Tibial artery (tissue), 4 donors: Measurements from ENCODE around the gene BCCIP.

Experiments
- DNase-seq, 2 donors: peaks; one replicate each; pipeline ENCODE4 v3.0.0-alpha.2; 2019
- H3K27ac ChIP-seq, 2 donors: fragments of 200-600 bp; sonication (generic) in 1 of 2; 1 replicate in 1 of 2; 2 replicates in 1 of 2; pipeline ENCODE4 v1.5.1; 2018 to 2019; ENCODE audit warnings: mild to moderate bottlenecking in 1 of 2
- H3K27me3 ChIP-seq, 2 donors: fragments of 200-600 bp; sonication (generic) in 1 of 2; one replicate each; pipeline versions ENCODE4 v1.5.1 to v1.6.0; 2016 to 2019
- H3K36me3 ChIP-seq, 3 donors: fragments of 200-600 bp; sonication (generic) in 2 of 3; one replicate each; pipeline ENCODE4 v1.5.1; 2016 to 2019; ENCODE audit warnings: mild to moderate bottlenecking in 2 of 3
- H3K4me1 ChIP-seq, 4 donors: fragments of 200-600 bp; sonication (generic) in 2 of 4; 1 replicate in 3 of 4; 2 replicates in 1 of 4; pipeline ENCODE4 v1.5.1; 2016 to 2019
- H3K4me3 ChIP-seq, 2 donors: fragments of 200-600 bp; sonication (generic) in 1 of 2; 1 replicate in 1 of 2; 2 replicates in 1 of 2; pipeline ENCODE4 v1.5.1; 2018 to 2019; ENCODE audit warnings: mild to moderate bottlenecking in 2 of 2
- H3K9me3 ChIP-seq, 3 donors: fragments of 200-600 bp; sonication (generic) in 1 of 3; one replicate each; pipeline ENCODE4 v1.5.1; 2016 to 2019
- intact Hi-C: fragments of 100-400 bp; cut with DNase I; formaldehyde crosslinking; loops from one replicate; pipeline ENCODE4 v1.15.0; 2023; ENCODE audit warnings: low total_unique reads
- TF ChIP-seq, protein P1 (sequence below), 2 experiments: fragments of 200-600 bp in 1 of 2; fragments of 450-650 bp in 1 of 2; IDR thresholded peaks; one replicate each; pipeline ENCODE4 v1.5.1; 2017 to 2019; ENCODE audit warnings: antibody characterized with exemption in 2 of 2, mild to moderate bottlenecking in 1 of 2, moderate library complexity in 1 of 2

The BCCIP gene

DNA sequence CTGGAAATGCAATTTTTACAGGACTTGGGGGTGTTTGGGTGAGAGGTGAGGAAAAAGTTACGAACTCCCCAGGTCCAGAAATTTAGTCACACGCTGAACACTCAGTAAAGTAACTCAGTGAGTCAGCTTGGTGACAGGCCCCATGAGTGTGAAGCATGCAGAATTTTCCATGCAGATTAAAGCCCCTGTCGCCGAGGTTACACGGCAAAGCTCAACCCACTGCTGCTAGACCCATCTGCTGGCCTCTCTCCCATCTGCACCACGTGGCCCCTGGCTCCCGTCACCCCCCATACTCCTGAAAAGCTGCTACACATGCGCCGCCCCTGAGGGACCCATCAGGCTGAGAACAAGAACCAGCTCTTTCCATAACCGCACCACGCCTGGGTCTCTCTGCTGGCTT is 40.7 kb upstream of the BCCIP start:
- Histone ChIP-seq H3K27me3 (no peaks in the 10 kb centered on the region), H3K27ac (no peak overlapping the region), H3K36me3 (peaks cover 0 to 13% (median 0%) of the 10 kb centered on the region in 3 donors), H3K4me1 (no peaks in the 10 kb centered on the region), H3K9me3 (no peaks in the 10 kb centered on the region), H3K4me3 (no peak overlapping the region)
- DNase-seq = no peak
- TF ChIP-seq, protein P1, sequence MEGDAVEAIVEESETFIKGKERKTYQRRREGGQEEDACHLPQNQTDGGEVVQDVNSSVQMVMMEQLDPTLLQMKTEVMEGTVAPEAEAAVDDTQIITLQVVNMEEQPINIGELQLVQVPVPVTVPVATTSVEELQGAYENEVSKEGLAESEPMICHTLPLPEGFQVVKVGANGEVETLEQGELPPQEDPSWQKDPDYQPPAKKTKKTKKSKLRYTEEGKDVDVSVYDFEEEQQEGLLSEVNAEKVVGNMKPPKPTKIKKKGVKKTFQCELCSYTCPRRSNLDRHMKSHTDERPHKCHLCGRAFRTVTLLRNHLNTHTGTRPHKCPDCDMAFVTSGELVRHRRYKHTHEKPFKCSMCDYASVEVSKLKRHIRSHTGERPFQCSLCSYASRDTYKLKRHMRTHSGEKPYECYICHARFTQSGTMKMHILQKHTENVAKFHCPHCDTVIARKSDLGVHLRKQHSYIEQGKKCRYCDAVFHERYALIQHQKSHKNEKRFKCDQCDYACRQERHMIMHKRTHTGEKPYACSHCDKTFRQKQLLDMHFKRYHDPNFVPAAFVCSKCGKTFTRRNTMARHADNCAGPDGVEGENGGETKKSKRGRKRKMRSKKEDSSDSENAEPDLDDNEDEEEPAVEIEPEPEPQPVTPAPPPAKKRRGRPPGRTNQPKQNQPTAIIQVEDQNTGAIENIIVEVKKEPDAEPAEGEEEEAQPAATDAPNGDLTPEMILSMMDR (IDR thresholded peaks at IDR 0.05) = no peak
- intact Hi-C loops = no loop called here

DNA sequence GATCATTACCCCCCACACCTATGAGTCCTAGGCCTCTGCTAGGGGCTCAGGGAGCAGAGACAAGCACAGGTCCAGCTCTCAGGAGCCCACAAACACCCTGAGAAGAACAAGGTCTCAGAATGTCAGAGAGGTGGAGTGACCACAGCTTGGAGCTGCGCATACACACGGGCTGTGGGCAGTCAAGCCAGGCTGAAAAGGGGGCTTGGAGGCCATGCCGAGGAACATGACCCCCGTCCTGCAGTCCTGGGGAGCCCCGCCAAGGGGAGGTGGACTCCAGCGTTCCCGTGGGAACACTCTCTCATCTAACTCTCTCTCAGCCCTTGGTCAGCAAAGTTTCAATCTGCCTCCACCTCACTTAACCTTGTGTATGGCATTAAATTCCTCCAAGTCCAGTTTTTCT is 39.9 kb upstream of the BCCIP start:
- no peak for DNase-seq
- TF ChIP-seq, protein P1 (IDR thresholded peaks at IDR 0.05) = no peak
- H3K4me1 ChIP-seq = no peaks in the 10 kb centered on the region
- H3K27me3 ChIP-seq = no peaks in the 10 kb centered on the region
- peaks cover 4 to 20% (median 5%) of the 10 kb centered on the region in 3 donors for H3K36me3 ChIP-seq
- H3K4me3 ChIP-seq = no peak overlapping the region
- intact Hi-C loops = no loop called here
- no peaks in the 10 kb centered on the region for H3K9me3 ChIP-seq
- H3K27ac ChIP-seq = no peak overlapping the region

DNA sequence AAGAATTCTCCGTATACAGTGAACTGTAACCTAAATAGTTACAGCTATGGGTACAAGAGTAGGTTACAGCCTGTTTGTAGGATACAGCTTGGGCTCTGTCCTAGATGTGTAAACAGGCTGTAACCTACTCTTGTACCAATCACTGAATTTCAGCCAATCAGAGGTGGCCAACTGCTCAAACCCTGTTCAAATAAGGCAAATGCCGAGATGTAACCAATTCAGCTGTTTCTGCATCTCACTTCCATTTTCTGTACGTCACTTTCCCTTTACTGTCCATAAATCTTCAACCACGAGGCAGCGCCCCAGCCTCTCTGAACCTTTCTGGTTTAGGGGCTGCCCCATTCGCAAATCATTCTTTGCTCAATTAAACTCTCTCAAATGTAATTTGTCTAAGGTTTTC is 39.4 kb upstream of the BCCIP start:
- TF ChIP-seq, protein P1 (IDR thresholded peaks at IDR 0.05) = no peak
- no peak for DNase-seq
- intact Hi-C loops = no loop called here

DNA sequence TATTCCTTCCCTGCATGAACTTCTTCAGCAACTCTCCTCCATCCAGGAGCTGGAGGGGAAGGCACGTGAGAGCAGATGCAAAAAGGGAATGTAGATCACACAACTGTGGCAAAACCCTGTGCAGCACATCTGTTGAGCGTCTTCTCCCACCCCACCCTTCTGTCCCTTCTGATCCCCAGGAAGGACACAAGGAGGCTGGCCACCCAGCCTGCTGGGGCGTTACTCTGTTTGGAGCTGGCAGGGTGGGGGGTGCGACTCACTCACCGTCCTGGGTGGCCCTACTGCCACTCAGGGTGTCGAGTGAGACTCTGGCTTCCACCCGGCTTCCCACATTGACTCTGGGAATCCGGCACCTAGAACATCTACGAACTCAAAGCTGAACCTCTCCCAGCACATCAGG is 37.6 kb upstream of the BCCIP start:
- no peaks in the 10 kb centered on the region for H3K4me1 ChIP-seq
- no peaks in the 10 kb centered on the region for H3K27me3 ChIP-seq
- no peaks in the 10 kb centered on the region for H3K9me3 ChIP-seq
- DNase-seq = no peak
- intact Hi-C loops = no loop called here
- TF ChIP-seq, protein P1 (IDR thresholded peaks at IDR 0.05) = no peak
- no peak overlapping the region for H3K27ac ChIP-seq
- peaks cover 14 to 37% (median 14%) of the 10 kb centered on the region in 3 donors for H3K36me3 ChIP-seq
- no peak overlapping the region for H3K4me3 ChIP-seq

More for the DNA sequence above, 39.4 kb upstream of the BCCIP start:
- Histone ChIP-seq H3K36me3 (peaks cover 9 to 26% (median 10%) of the 10 kb centered on the region in 3 donors), H3K27ac (no peak overlapping the region), H3K4me1 (no peaks in the 10 kb centered on the region), H3K27me3 (no peaks in the 10 kb centered on the region), H3K4me3 (no peak overlapping the region), H3K9me3 (no peaks in the 10 kb centered on the region)

DNA sequence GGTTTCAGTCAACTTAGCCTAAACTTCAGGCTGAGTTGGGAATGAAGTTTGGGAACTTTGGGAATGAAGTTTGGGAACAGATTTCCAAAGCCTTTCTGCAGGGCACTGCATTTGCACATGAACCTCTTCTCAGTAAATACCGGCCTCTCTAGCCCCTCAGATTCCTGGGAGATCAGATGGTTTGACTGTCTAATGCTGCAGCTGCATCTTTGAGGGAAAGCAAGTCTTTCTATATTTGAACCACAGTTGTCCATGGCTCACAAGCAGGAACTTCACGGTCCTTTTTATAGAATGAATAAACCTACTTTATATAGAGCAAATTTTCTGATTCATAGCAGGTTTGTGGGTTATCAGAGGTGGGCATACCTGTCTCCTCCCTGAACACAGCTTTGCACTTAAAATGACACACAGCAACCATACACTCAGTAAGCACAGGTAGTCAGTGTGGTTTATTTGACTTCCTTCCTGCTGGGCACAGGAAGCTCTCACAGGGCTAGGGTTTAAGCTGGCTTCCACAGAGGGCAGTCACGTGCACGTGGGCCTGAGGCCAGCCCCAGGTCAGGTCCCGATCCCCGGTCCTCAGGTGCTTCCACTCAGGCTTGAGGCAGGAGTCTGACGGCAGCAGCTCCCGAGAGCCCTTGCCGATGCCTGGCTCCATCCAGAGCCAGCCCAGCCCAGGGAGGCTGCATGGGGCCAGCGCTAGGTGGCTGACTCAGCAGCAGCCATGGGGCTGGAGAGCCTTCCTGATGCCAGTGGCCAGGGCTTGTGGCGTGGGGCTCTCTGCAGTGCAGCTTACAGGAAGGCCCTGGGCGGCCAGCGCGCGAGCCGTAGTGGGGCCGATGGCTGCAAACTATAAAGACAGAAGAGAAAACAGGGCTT is 35.0 kb upstream of the BCCIP start:
- H3K27me3 ChIP-seq = no peaks in the 10 kb centered on the region
- H3K9me3 ChIP-seq = no peaks in the 10 kb centered on the region
- H3K4me1 ChIP-seq = no peaks in the 10 kb centered on the region
- no peak overlapping the region for H3K4me3 ChIP-seq
- TF ChIP-seq, protein P1 (IDR thresholded peaks at IDR 0.05) = no peak
- intact Hi-C loops = no loop called here
- peaks cover 19 to 49% (median 34%) of the 10 kb centered on the region in 3 donors for H3K36me3 ChIP-seq
- no peak for DNase-seq
- H3K27ac ChIP-seq = no peak overlapping the region
